SKM-1 (cell line): ENCODE results near the gene C1QTNF4.
"Not testable (repeated sequence)": the region's sequence is repeated elsewhere in the genome, so short reads cannot be mapped to it uniquely, and the experiment has no call there.

Experiments used
- DNase-seq: peaks from one replicate; lab custom pipeline; 2025; ENCODE audit not compliant: unreplicated experiment; lab: John Stamatoyannopoulos, UW

C1QTNF4 gene

GRCh38 chr11:47569646-47570045, 24.6 kb downstream of the C1QTNF4 start:
- no peak for DNase-seq

GRCh38 chr11:47566149-47566698, 28.0 kb downstream of the C1QTNF4 start:
- DNase-seq, result no peak

GRCh38 chr11:47565340-47566148, 28.7 kb downstream of the C1QTNF4 start, which contains the start of gene PTPMT1:
TSS of gene PTPMT1 (plus strand) at chr11:47565599. CDS start at chr11:47565623, 24 bp downstream.
- no peak for DNase-seq

- DNase-seq, result no peak
These were observed 29.3 kb downstream of the C1QTNF4 start for GRCh38 chr11:47564933-47565339.

- not testable (repeated sequence) for DNase-seq
These were observed 29.8 kb downstream of the C1QTNF4 start for GRCh38 chr11:47564366-47564765.

GRCh38 chr11:47562393-47562792, 31.8 kb downstream of the C1QTNF4 start:
- DNase-seq, result not testable (repeated sequence)

- DNase-seq, result no peak
These were observed 33.8 kb downstream of the C1QTNF4 start for GRCh38 chr11:47560426-47560825.

GRCh38 chr11:47558695-47559094, 35.5 kb downstream of the C1QTNF4 start:
- no peak for DNase-seq

GRCh38 chr11:47557004-47557403, 37.2 kb downstream of the C1QTNF4 start:
- DNase-seq, result not testable (repeated sequence)

- DNase-seq, result no peak
These were observed 40.8 kb downstream of the C1QTNF4 start for GRCh38 chr11:47553406-47553743.

GRCh38 chr11:47552566-47553405, 41.4 kb downstream of the C1QTNF4 start, which contains the start of gene CELF1:
TSS of gene CELF1 (minus strand) at chr11:47553132. CDS start at chr11:47499523, 53,609 bp downstream.
- DNase-seq, result peak; percentile 76

GRCh38 chr11:47552056-47552565, 42.1 kb downstream of the C1QTNF4 start:
- peak; percentile 18 for DNase-seq

GRCh38 chr11:47551086-47551485, 43.1 kb downstream of the C1QTNF4 start:
- DNase-seq, result peak; percentile 20

GRCh38 chr11:47550288-47551047, 43.7 kb downstream of the C1QTNF4 start:
- DNase-seq, result no peak

GRCh38 chr11:47546274-47546673, 47.9 kb downstream of the C1QTNF4 start:
- DNase-seq, result not testable (repeated sequence)

GRCh38 chr11:47545298-47545697, 48.9 kb downstream of the C1QTNF4 start:
- no peak for DNase-seq

GRCh38 chr11:47541070-47541469, 53.1 kb downstream of the C1QTNF4 start:
- no peak for DNase-seq

GRCh38 chr11:47539681-47540039, 54.6 kb downstream of the C1QTNF4 start:
- no peak for DNase-seq
